ENCODE results near the gene OR8G1.

The OR8G1 gene

DNA sequence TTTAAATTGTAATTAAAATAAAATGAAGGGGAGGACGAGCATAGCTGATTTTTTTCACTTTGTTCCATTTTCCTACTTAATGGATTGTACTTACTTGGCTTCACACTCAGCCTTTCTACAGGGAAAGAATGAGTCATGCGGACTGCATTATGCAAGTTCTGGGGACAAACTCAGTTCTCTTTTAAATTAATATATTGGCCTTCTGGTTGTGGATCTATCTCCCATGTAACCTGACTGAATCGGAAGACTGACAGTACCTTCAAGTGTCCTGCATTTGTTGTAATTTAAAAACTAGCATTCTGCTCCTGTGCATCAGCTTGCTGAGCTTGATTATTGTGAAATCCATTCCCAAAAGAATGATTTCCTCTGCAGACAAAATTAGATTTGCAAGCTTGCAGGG is 60.7 kb downstream of the OR8G1 start:
- no peak overlapping the region for H3K4me3 ChIP-seq (ENCODE audit: control insufficient read depth in 1 of 7, extremely low read depth in 1 of 7, insufficient read depth in 4 of 7, low read depth in 2 of 7, low read length in 6 of 7)
- H3K4me1 ChIP-seq (ENCODE audit: control extremely low read depth in 1 of 4, control insufficient read depth in 4 of 4, insufficient read depth in 4 of 4, low read length in 3 of 4) = no peaks in the 10 kb centered on the region
- H3K27me3 ChIP-seq (replicated peaks in 2 of 5; ENCODE audit: control insufficient read depth in 4 of 5, insufficient read depth in 5 of 5, low read length in 4 of 5) = no peaks in the 10 kb centered on the region
- no peak overlapping the region for H3K27ac ChIP-seq (ENCODE audit: insufficient read depth in 1 of 2, low read depth in 1 of 2, low read length in 2 of 2, poor library complexity in 1 of 2, severe bottlenecking in 2 of 2)
- H3K36me3 ChIP-seq (ENCODE audit: control insufficient read depth in 4 of 4, insufficient read depth in 4 of 4, low read length in 3 of 4) = no peaks in the 10 kb centered on the region
- 100% methylated on average over 2 of the region's 3 CpGs for WGBS (ENCODE audit: insufficient coverage)
- POLR2A ChIA-PET = no interaction called here
- CTCF ChIA-PET = interaction anchor here (1.2 kb wide), 1 partner anchor 21 kb away, joined by 3 read pairs; no protein-coding TSS in a partner anchor
- peaks cover 0 to 2% (median 0%) of the 10 kb centered on the region in 5 experiments for H3K9me3 ChIP-seq (ENCODE audit: control extremely low read depth in 1 of 5, control insufficient read depth in 4 of 5, insufficient read depth in 2 of 5, low read depth in 1 of 5, low read length in 4 of 5)
- DNase-seq = no peak

DNA sequence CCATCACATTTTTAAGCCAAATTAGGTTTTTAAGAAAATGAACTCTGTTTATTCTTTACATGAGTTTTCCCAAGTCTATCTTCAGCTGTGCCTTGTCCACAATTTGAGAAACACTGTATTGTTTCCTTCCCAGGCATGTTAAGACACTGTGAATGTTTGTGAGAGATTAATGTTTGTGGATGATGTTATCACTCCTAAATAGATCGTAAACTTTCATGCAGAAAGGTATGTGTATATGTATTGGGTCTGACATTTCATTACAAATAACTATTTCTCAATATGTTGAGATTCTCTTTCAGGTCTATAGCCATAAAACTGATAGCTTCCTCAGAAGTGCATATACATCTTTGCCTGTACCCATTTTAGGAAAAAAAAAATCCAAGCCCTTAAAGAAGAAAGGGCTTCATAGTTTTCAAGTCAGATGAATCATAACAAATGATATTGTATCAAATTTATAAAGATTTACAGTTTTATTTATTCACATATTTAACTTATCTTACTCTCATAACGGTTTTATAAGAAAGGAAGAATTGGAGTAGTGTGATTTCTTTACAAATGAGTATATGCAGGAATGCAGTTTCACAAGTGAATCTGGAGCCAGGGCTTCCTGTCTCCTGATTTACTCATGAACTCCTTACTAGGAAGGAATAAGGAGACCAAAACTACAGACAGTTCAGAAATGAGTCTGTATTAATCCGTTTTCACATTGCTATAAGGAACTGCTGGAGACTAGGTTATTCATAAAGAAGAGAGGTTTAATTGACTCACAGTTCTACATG is 61.6 kb downstream of the OR8G1 start:
- Histone ChIP-seq H3K27me3 (replicated peaks in 2 of 5; ENCODE audit: control insufficient read depth in 4 of 5, insufficient read depth in 5 of 5, low read length in 4 of 5) (no peaks in the 10 kb centered on the region), H3K36me3 (ENCODE audit: control insufficient read depth in 4 of 4, insufficient read depth in 4 of 4, low read length in 3 of 4) (no peaks in the 10 kb centered on the region), H3K9me3 (ENCODE audit: control extremely low read depth in 1 of 5, control insufficient read depth in 4 of 5, insufficient read depth in 2 of 5, low read depth in 1 of 5, low read length in 4 of 5) (peaks cover 0 to 2% (median 0%) of the 10 kb centered on the region in 5 experiments), H3K27ac (ENCODE audit: insufficient read depth in 1 of 2, low read depth in 1 of 2, low read length in 2 of 2, poor library complexity in 1 of 2, severe bottlenecking in 2 of 2) (no peak overlapping the region), H3K4me1 (ENCODE audit: control extremely low read depth in 1 of 4, control insufficient read depth in 4 of 4, insufficient read depth in 4 of 4, low read length in 3 of 4) (no peaks in the 10 kb centered on the region), H3K4me3 (ENCODE audit: control insufficient read depth in 1 of 7, extremely low read depth in 1 of 7, insufficient read depth in 4 of 7, low read depth in 2 of 7, low read length in 6 of 7) (no peak overlapping the region)
- ChIA-PET POLR2A (no interaction called here), CTCF (no interaction called here)
- DNase-seq = no peak
- 91% methylated on average over 1 of the region's 3 CpGs for WGBS (ENCODE audit: insufficient coverage)
